GM18519 (cell line): Measurements from ENCODE around the gene MAN2A1.
"Not testable (repeated sequence)": the region's sequence is repeated elsewhere in the genome, so short reads cannot be mapped to it uniquely, and the experiment has no call there.

ENCODE experiments used
- ATAC-seq: cut with Tn5 transposase; IDR thresholded peaks from one replicate; pipeline ENCODE4 v1.9.1; 2021; ENCODE audit warnings: mild to moderate bottlenecking, moderate library complexity; ENCODE audit not compliant: unreplicated experiment, low FRiP score

Gene MAN2A1

DNA sequence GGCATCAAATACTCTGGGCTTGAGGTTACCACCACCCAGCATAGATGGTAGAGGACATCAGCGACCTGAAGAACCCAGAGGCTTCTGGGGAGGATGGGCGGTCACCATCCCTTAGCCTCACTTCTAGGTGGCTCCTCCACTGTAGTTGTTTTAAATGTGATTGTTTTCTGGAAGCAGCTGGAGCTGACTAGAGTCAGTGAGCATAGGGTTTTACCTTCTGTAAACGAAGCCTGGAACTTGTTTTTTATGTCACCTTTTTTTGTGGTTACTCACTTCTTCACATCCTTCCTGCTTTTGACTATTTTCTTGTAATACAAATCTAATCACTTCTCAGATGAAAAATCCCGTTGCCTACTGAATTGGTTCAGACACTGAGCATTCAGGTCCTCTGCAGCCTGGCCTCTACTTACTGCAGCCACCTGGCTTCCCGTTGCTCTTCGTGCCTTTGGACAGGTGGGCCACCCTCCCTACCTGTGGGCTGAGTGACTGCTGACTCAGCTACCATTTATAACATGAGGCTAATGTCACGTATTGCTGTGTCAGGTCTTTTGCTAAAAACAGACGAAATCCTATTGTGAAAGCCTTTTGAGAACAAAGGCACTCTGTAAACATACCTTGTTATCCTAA is 167.8 kb downstream of the MAN2A1 start:
- ATAC-seq: no peak

DNA sequence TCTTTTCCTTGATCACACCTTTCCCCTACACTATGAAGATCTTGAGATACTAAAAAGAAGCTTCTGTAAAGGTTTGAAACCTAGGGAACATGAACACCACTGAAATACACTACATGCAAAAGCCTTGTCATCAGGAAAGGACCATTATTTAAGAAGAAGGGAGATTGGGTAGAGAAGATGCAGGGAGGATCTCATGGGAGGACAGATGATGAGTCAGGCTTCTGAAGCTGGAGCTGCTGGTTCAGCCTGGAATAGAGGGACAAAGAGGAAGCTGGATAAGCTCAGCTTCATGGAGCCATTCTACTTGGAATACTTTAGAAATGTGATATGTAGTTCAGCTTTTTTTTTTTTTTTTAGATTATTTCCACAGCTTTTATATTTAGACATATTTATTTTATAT is 169.8 kb downstream of the MAN2A1 start:
- ATAC-seq: no peak

DNA sequence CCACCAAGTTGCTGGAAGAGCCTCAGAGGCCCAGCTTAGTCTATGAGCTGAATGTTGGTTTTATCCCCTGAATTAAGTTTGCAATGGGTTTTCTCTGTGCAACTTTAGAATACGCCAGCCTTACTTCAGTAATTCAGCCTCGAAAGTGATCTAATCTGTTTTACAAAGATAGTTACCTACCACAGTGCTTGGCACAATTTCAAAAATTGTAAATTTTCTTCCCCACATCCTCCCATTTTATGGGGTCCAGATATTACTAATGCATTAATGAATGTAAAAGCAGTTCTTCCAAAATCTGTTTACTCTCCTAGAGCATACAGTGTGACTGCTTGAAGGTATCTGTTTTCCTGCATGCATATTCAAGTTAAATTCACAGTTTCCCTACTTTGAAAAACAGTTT is 172.6 kb downstream of the MAN2A1 start:
- no peak for ATAC-seq

GRCh38 chr5:109863752-109864151 is 174.0 kb downstream of the MAN2A1 start:
- no peak for ATAC-seq

- ATAC-seq: no peak
Observed at GRCh38 chr5:109865637-109866036, 175.9 kb downstream of the MAN2A1 start.

GRCh38 chr5:109866051-109866450 is 176.3 kb downstream of the MAN2A1 start:
- no peak for ATAC-seq

- no peak for ATAC-seq
Observed at GRCh38 chr5:109868737-109869136, 179.0 kb downstream of the MAN2A1 start.

GRCh38 chr5:109873687-109874086 is 184.0 kb downstream of the MAN2A1 start:
- no peak for ATAC-seq

GRCh38 chr5:109874108-109874507 is 184.4 kb downstream of the MAN2A1 start:
- no peak for ATAC-seq

DNA sequence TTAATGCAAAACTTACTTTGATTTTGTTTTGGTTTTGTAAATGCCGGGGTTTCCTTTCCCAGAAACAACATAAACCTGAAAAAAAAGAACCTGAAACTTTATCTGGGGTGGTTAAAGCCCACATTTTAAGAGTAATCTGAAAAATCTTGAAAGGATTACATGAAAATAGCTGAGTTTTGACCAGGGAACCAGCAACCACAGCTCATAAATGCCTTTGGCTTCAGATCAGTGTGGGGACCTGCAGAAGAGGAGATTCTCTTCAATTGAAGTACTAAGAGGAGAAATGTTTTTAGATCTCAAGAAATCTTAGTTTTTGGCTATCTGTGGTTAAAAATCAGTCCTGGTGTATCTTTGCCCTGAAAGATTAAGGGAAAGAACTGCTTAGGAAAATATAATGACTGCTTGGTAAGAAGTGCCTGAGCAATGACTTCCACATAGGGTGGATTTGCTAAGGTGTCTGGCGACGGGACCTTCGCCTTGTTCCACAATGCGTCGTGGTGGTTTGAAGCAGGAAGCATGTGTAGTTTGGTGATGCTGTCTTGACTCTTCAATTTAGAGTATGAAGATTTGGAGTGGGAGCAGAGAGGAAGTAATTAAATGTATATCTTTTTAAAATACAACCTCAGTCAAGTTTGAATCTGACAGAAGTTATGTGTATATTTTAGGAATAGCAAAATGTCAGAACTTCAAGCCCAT is 186.5 kb downstream of the MAN2A1 start:
- no peak for ATAC-seq

- ATAC-seq: no peak
Observed at GRCh38 chr5:109876941-109877669, 187.4 kb downstream of the MAN2A1 start.

DNA sequence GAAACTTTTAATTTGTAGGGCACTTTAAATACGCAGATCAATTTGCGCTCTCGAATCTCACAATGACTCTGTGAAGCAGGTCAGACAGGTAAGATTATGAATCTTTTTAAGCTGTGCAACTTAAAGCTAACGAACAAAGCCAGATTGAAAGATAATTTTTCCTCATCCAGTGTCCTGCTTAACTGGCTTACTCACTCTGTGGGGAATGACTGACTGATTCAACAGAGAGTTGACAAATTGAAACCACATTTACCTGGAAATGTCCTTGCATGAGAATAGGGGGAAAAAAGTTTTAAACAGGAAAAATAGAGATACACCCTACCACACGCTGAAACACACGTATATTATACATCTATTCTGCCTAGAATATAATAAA is 187.9 kb downstream of the MAN2A1 start:
- no peak for ATAC-seq

- no peak for ATAC-seq
Observed at GRCh38 chr5:109878887-109879286, 189.2 kb downstream of the MAN2A1 start.

- ATAC-seq: no peak
Observed at GRCh38 chr5:109880907-109881685, 191.4 kb downstream of the MAN2A1 start.

DNA sequence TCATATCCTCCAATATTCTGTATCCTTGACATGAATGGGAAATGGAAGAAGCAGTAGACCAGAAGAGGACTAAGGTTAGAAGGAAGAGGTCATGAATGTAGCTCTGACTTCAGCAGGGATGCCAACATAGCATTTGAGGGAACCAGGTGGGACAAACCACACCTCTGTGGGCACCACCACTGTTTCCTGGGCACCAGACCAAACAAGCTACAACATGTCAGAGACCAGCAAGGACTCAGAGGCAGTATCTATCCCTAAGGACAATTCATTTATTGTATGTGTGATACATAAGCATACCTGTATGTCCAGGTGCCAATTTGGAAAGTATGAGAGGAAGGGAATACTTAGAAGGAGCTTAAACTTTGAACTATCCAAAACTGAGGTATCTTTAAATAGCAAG is 192.8 kb downstream of the MAN2A1 start:
- ATAC-seq: no peak

GRCh38 chr5:109884676-109885075 is 194.9 kb downstream of the MAN2A1 start:
- ATAC-seq: no peak

GRCh38 chr5:109885205-109885604 is 195.5 kb downstream of the MAN2A1 start:
- ATAC-seq: no peak

DNA sequence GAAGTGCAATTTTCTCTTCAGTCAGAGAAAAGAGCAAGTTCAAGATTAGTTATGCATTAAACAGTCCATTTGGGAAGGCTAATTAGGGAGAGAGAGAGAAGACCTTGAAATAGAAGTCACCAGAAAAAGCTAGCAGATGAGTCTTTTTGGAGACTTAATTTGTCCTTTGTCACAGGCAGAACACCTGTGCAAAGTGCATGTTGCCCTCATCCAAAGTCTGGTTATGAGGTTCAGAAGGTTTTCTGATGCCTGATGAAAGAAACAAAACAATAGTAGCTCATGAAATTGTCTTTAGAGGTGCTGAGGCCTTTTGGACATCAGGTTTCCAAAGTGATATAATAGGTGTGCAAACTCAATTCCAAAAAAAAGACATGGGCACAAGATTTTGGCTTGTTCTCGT is 199.3 kb downstream of the MAN2A1 start:
- ATAC-seq: no peak

DNA sequence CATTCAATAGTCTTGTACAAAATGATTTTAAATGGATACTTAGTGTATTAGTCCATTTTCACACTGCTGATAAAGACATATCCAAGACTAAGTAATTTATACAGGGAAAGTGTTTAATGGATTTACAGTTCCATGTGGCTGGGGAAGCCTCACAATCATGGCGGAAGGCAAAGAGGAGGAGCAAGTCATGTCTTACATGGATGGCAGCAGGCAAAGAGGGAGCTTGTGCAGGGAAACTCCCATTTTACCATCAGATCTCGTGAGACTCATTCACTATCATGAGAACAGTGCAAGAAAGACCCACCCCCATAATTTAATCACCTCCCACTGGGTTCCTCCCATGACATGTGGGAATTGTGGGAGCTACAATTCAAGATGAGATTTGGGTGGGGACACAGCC is 203.5 kb downstream of the MAN2A1 start:
- not testable (repeated sequence) for ATAC-seq

- no peak for ATAC-seq
Observed at GRCh38 chr5:109898269-109899162, 208.8 kb downstream of the MAN2A1 start.
